ENCODE measurements around the gene CDKN1B. TPM values are rescaled to one million over a fixed set of nuclear protein-coding genes. Genes with fewer than 3 reads are reported as not detected.

CDKN1B gene
- total and polyA plus RNA-seq, 2 donors (not counting 3 experiments of a cell fraction or from before 2014, with no cell fraction given) = 12.7 to 40.8 TPM

DNA sequence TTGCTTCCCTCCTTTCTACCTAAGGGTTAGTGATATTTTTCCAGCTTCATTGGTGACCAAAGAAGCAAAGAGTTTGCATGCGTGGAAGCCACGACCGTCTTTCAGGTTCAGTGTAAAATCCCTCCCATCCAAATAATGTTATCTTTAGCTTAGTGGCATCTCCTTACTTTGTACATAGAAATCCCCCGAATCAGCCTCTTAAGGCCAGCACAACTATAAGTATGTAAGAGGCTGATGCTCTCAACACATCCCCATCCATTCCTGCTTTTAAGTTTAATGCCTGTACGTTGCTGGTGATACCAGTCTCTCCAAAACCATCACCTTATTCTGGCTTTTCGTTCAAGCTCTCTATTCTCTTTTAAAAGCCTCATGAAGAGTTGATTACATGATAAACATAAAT lies 14.6 kb downstream of the CDKN1B start:
- ChIA-PET POLR2A (no interaction called here), CTCF (interaction anchor here (1.3 kb wide), 1 partner anchor 18 kb away, joined by 4 read pairs; no protein-coding TSS in a partner anchor)
- Histone ChIP-seq H3K27ac (ENCODE audit: insufficient read depth, low read depth, low read length) (no peak overlapping the region), H3K4me1 (ENCODE audit: control insufficient read depth, extremely low read depth, insufficient read depth, low read length) (peaks cover 6% of the 10 kb centered on the region), H3K9me1 (replicated peaks; ENCODE audit: control insufficient read depth, extremely low read depth, insufficient read depth, low read length) (no peaks in the 10 kb centered on the region), H3K4me3 (replicated peaks in 1 of 3; ENCODE audit: insufficient read depth in 1 of 3, low read depth in 1 of 3, low read length in 3 of 3) (no peak overlapping the region), H4K20me1 (replicated peaks; ENCODE audit: control insufficient read depth, extremely low read depth, insufficient read depth, low read length) (no peaks in the 10 kb centered on the region), H2AFZ (ENCODE audit: low read depth, low read length) (no peak overlapping the region), H3K79me2 (ENCODE audit: control insufficient read depth, insufficient read depth, low read length) (peaks cover 45% of the 10 kb centered on the region), H3K36me3 (ENCODE audit: control insufficient read depth in 2 of 2, extremely low read depth in 1 of 2, insufficient read depth in 2 of 2, low read length in 2 of 2) (peaks cover 0 to 3% of the 10 kb centered on the region in 2 experiments), H3K4me2 (ENCODE audit: insufficient read depth, low read length) (no peak overlapping the region), H3K9me3 (replicated peaks; ENCODE audit: control insufficient read depth, insufficient read depth, low read length) (no peaks in the 10 kb centered on the region), H3K27me3 (ENCODE audit: control insufficient read depth in 2 of 2, insufficient read depth in 2 of 2, low read length in 2 of 2) (no peaks in the 10 kb centered on the region), H3K9ac (replicated peaks; ENCODE audit: extremely low read depth, insufficient read depth, low read length) (no peak overlapping the region)
- DNase-seq (ENCODE audit: low read depth, low spot score) = no peak
- TF ChIP-seq POLR2A (IDR thresholded peaks at IDR 0.05; ENCODE audit: low read depth, low read length) (no peak), POLR2AphosphoS5 (IDR thresholded peaks at IDR 0.05; ENCODE audit: insufficient read depth, low read depth, low read length) (no peak), EZH2 (IDR thresholded peaks at IDR 0.05; ENCODE audit: borderline replicate concordance, low read depth, low read length, severe bottlenecking) (no peak), FOS (IDR thresholded peaks at IDR 0.05; ENCODE audit: borderline replicate concordance, insufficient read depth, low read length) (no peak), MYC (IDR thresholded peaks at IDR 0.05; ENCODE audit: low read depth, low read length) (no peak), GATA2 (IDR thresholded peaks at IDR 0.05; ENCODE audit: insufficient read depth, insufficient read length, low read depth, low read length) (no peak), JUN (IDR thresholded peaks at IDR 0.05; ENCODE audit: borderline replicate concordance, insufficient read depth, insufficient read length, low read depth) (no peak)
- TF ChIP-seq, protein P1, sequence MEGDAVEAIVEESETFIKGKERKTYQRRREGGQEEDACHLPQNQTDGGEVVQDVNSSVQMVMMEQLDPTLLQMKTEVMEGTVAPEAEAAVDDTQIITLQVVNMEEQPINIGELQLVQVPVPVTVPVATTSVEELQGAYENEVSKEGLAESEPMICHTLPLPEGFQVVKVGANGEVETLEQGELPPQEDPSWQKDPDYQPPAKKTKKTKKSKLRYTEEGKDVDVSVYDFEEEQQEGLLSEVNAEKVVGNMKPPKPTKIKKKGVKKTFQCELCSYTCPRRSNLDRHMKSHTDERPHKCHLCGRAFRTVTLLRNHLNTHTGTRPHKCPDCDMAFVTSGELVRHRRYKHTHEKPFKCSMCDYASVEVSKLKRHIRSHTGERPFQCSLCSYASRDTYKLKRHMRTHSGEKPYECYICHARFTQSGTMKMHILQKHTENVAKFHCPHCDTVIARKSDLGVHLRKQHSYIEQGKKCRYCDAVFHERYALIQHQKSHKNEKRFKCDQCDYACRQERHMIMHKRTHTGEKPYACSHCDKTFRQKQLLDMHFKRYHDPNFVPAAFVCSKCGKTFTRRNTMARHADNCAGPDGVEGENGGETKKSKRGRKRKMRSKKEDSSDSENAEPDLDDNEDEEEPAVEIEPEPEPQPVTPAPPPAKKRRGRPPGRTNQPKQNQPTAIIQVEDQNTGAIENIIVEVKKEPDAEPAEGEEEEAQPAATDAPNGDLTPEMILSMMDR (IDR thresholded peaks at IDR 0.05; ENCODE audit: extremely low read depth in 1 of 2, insufficient read depth in 1 of 2, low read depth in 1 of 2, low read length in 2 of 2) = no peak
- TF ChIP-seq, protein P2, sequence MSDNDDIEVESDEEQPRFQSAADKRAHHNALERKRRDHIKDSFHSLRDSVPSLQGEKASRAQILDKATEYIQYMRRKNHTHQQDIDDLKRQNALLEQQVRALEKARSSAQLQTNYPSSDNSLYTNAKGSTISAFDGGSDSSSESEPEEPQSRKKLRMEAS (IDR thresholded peaks at IDR 0.05; ENCODE audit: insufficient read depth, insufficient read length) = no peak
- intact Hi-C loops (cut with micrococcal nuclease) = no loop called here
- BruUV-seq (replicated peaks) = no TSS peak
- FAIRE-seq = no peak
- dilution Hi-C loops (cut with MboI; ENCODE audit: extremely low pct_ligation_motif_present, low sequenced_read_pairs) = no loop called here

Data from endothelial cell of umbilical vein (primary cell).